CD4-positive, alpha-beta T cell (primary cell): Measurements from ENCODE around the gene GAR1. TPM values are rescaled to one million over a fixed set of nuclear protein-coding genes. Genes with fewer than 3 reads are reported as not detected.
"Not testable (repeated sequence)": the region's sequence is repeated elsewhere in the genome, so short reads cannot be mapped to it uniquely, and the experiment has no call there.

Experiments
- ATAC-seq: fragments of 200-7000 bp; cut with Tn5 transposase; one replicate; pipeline ENCODE4 v1.10.0; 2022; ENCODE audit warnings: mild to moderate bottlenecking; ENCODE audit not compliant: poor library complexity
- CTCF ChIA-PET: fragments of 350-600 bp; sonication (Branson Sonifier 250); formaldehyde crosslinking; loops from one replicate; lab custom pipeline; 2021; ENCODE audit warnings: antibody characterized with exemption, inconsistent platforms; lab: Charles Lee
- POLR2A ChIA-PET: fragments of 350-600 bp; sonication (Branson Sonifier 250); formaldehyde crosslinking; loops from one replicate; lab custom pipeline; 2021; ENCODE audit warnings: antibody characterized with exemption, inconsistent platforms; lab: Charles Lee
- DNase-seq, 14 experiments: peaks; one replicate each; pipeline ENCODE4 v3.0.0-alpha.2; 2013 to 2020; ENCODE audit warnings: mixed read lengths in 2 of 14
- H3K27ac ChIP-seq, 2 donors: one replicate each; pipeline versions ENCODE4 v1.5.1 to v1.7.0; 2013; ENCODE audit warnings: low read length in 2 of 2, low read depth in 1 of 2, mild to moderate bottlenecking in 1 of 2
- H3K27me3 ChIP-seq, 2 experiments: 1 replicate in 1 of 2; 2 replicates in 1 of 2; pipeline versions ENCODE4 v1.6.1 to v1.7.0; 2013; ENCODE audit warnings: low read length in 2 of 2, control low read depth in 1 of 2, mild to moderate bottlenecking in 1 of 2, moderate library complexity in 1 of 2; ENCODE audit not compliant: insufficient read depth in 2 of 2, control insufficient read depth in 1 of 2
- H3K36me3 ChIP-seq: one replicate; pipeline ENCODE4 v1.6.1; 2013; ENCODE audit warnings: low read length, control low read depth; ENCODE audit not compliant: insufficient read depth
- H3K4me1 ChIP-seq: one replicate; pipeline ENCODE4 v1.6.1; 2013; ENCODE audit warnings: low read length, control low read depth; ENCODE audit not compliant: insufficient read depth
- H3K4me3 ChIP-seq: one replicate; pipeline ENCODE4 v1.5.1; 2013; ENCODE audit warnings: mild to moderate bottlenecking, low read length, moderate library complexity
- H3K9me3 ChIP-seq, 2 experiments: 1 replicate in 1 of 2; 2 replicates in 1 of 2; pipeline versions ENCODE4 v1.6.1 to v1.7.0; 2013; ENCODE audit warnings: low read length in 2 of 2, mild to moderate bottlenecking in 2 of 2, control low read depth in 1 of 2, moderate library complexity in 1 of 2; ENCODE audit not compliant: control insufficient read depth in 1 of 2, insufficient read depth in 1 of 2
- H3K27ac Mint-ChIP-seq: one replicate; pipeline ENCODE4 v1.8.0; 2020; ENCODE audit warnings: mixed read lengths
- H3K27me3 Mint-ChIP-seq: one replicate; pipeline ENCODE4 v1.8.0; 2021; ENCODE audit warnings: mixed read lengths
- H3K36me3 Mint-ChIP-seq: one replicate; pipeline ENCODE4 v1.8.0; 2021; ENCODE audit warnings: low read depth, mixed read lengths
- H3K4me1 Mint-ChIP-seq: one replicate; pipeline ENCODE4 v1.8.0; 2021; ENCODE audit warnings: low read depth, mixed read lengths
- H3K4me3 Mint-ChIP-seq: one replicate; pipeline ENCODE4 v1.8.0; 2020; ENCODE audit warnings: mild to moderate bottlenecking, mixed read lengths
- H3K9me3 Mint-ChIP-seq: one replicate; pipeline ENCODE4 v1.8.0; 2020; ENCODE audit warnings: mixed read lengths
- CTCF ChIP-seq: fragments of 200-600 bp; IDR thresholded peaks from one replicate; pipeline ENCODE4 v1.8.0; 2022; ENCODE audit warnings: antibody characterized with exemption, mild to moderate bottlenecking
- intact Hi-C, 2 experiments: fragments of 100-400 bp; cut with DNase I in 1 of 2; cut with micrococcal nuclease in 1 of 2; formaldehyde crosslinking; loops; one replicate each; pipeline versions ENCODE4 v1.15.1 to v1.9.0; 2023 to 2025; cut with DNase I, micrococcal nuclease
- total RNA-seq, 174 experiments: library from RNA in 2 of 174; stranded (reverse) in 2 of 174; gene quantifications; one replicate each; pipeline ENCODE4 v1.2.3 and lab custom pipeline; 2021 to 2026

The GAR1 gene
- total RNA-seq, 2 experiments from 2014 or later, result 8.4 to 9.6 TPM

- intact Hi-C loops, result no loop called here
- CTCF ChIA-PET, result no interaction called here
- no peak for TF ChIP-seq CTCF
These were observed 35.0 kb downstream of the GAR1 start for GRCh38 chr4:109850601-109851000.

GRCh38 chr4:109859426-109860300 lies 44.1 kb downstream of the GAR1 start:
- H3K36me3 ChIP-seq, H3K4me1 Mint-ChIP-seq, H3K4me3 ChIP-seq, H3K27me3 ChIP-seq, DNase-seq, intact Hi-C loops, H3K27ac Mint-ChIP-seq, H3K4me1 ChIP-seq, H3K27me3 Mint-ChIP-seq, H3K4me3 Mint-ChIP-seq, POLR2A ChIA-PET, H3K9me3 ChIP-seq, CTCF ChIA-PET, ATAC-seq, H3K27ac ChIP-seq: not testable (repeated sequence)
- Mint-ChIP-seq H3K36me3 (peaks cover 39% of the 10 kb centered on the region), H3K9me3 (peaks cover 11% of the 10 kb centered on the region)

More at GRCh38 chr4:109850601-109851000, 35.0 kb downstream of the GAR1 start:
- no peaks in the 10 kb centered on the region for H3K27me3 ChIP-seq
- POLR2A ChIA-PET, result interaction anchor here (0.7 kb wide), 1 partner anchor 585 kb away, joined by 3 read pairs; no protein-coding TSS in a partner anchor
- Mint-ChIP-seq H3K4me1 (peaks cover 7% of the 10 kb centered on the region), H3K27me3 (no peaks in the 10 kb centered on the region), H3K36me3 (peaks cover 12% of the 10 kb centered on the region), H3K4me3 (no peak overlapping the region), H3K27ac (no peak overlapping the region), H3K9me3 (no peaks in the 10 kb centered on the region)
- no peaks in the 10 kb centered on the region for H3K36me3 ChIP-seq
- no peaks in the 10 kb centered on the region for H3K9me3 ChIP-seq
- no peaks in the 10 kb centered on the region for H3K4me1 ChIP-seq
- no peak for DNase-seq
- H3K27ac ChIP-seq, result no peak overlapping the region
- no peak for ATAC-seq
- no peak overlapping the region for H3K4me3 ChIP-seq

GRCh38 chr4:109861271-109861670 lies 45.7 kb downstream of the GAR1 start:
- no peak overlapping the region for H3K4me3 Mint-ChIP-seq

More at GRCh38 chr4:109861271-109861670, 45.7 kb downstream of the GAR1 start:
- Histone ChIP-seq H3K36me3 (no peaks in the 10 kb centered on the region), H3K4me1 (no peaks in the 10 kb centered on the region), H3K9me3 (peaks cover 3 to 8% of the 10 kb centered on the region in 2 experiments), H3K27me3 (no peaks in the 10 kb centered on the region), H3K27ac (no peak overlapping the region), H3K4me3 (no peak overlapping the region)
- no peak for DNase-seq
- peaks cover 11% of the 10 kb centered on the region for H3K9me3 Mint-ChIP-seq
- CTCF ChIA-PET, result interaction anchor here (0.7 kb wide), 1 partner anchor 852 kb away, joined by 3 read pairs; no protein-coding TSS in a partner anchor
- intact Hi-C loops, result no loop called here
- H3K36me3 Mint-ChIP-seq, result peaks cover 31% of the 10 kb centered on the region
- no peaks in the 10 kb centered on the region for H3K27me3 Mint-ChIP-seq
- no peak for TF ChIP-seq CTCF
- no peak overlapping the region for H3K27ac Mint-ChIP-seq
- POLR2A ChIA-PET, result no interaction called here
- no peak for ATAC-seq
- no peaks in the 10 kb centered on the region for H3K4me1 Mint-ChIP-seq
